H1 (cell line): ENCODE data around the gene MARK1. TPM values are rescaled to one million over a fixed set of nuclear protein-coding genes. Genes with fewer than 3 reads are reported as not detected.

ENCODE experiments used
- GABPA ChIP-seq: IDR thresholded peaks from 2 replicates; pipeline ENCODE4 v1.6.1; 2011; ENCODE audit warnings: mild to moderate bottlenecking, low read length, moderate library complexity, borderline replicate concordance; ENCODE audit not compliant: insufficient read depth
- GTF2F1 ChIP-seq: IDR thresholded peaks from 2 replicates; pipeline ENCODE4 v1.6.1; 2012; ENCODE audit warnings: low read depth, low read length, improper control_type of control experiment, borderline replicate concordance
- POLR2AphosphoS5 ChIP-seq: IDR thresholded peaks from 2 replicates; pipeline ENCODE4 v1.6.1; 2011; ENCODE audit warnings: low read depth, low read length
- YY1 ChIP-seq: IDR thresholded peaks from 2 replicates; pipeline ENCODE4 v1.6.1; 2011; ENCODE audit warnings: low read depth, mild to moderate bottlenecking, low read length
- polyA plus RNA-seq, 7 experiments: library from polyadenylated mRNA; depleted of rRNA in 3 of 7; stranded (reverse) in 5 of 7; unstranded in 2 of 7; fragments of >200 nt in 5 of 7; fragments of 200-250 nt in 2 of 7; gene quantifications; 1 replicate in 5 of 7; 2 replicates in 1 of 7; 4 replicates in 1 of 7; pipeline versions ENCODE4 v1.2.1 to v1.2.3, GENCODE V29; 2011 to 2013; ENCODE audit warnings: missing spikeins in 2 of 7, mixed read lengths in 2 of 7
- total RNA-seq: library from RNA; stranded (reverse); fragmentation: NEBNext Ultra II Directional; extraction: Animal tissue kit (Norgen Biotek cat#: 25700); gene quantifications from 2 replicates; pipeline ENCODE4 v1.2.1, GENCODE V29; 2021

Gene MARK1
- total and polyA plus RNA-seq, 2 of the 8 experiments (the other 6 are each of a cell fraction or from before 2014, with no cell fraction given), result 5.5 to 20.5 TPM

- no peak for TF ChIP-seq GTF2F1
- TF ChIP-seq POLR2AphosphoS5, result no peak
- no peak for TF ChIP-seq YY1
- no peak for TF ChIP-seq GABPA
Observed at GRCh38 chr1:220700556-220701179, 172.7 kb downstream of the MARK1 start (continued).
